ENCODE results near the gene BRD4. TPM values are rescaled to one million over a fixed set of nuclear protein-coding genes. Genes with fewer than 3 reads are reported as not detected.

BRD4 gene
- total RNA-seq, 2 donors from 2014 or later: 45.6 to 76.0 TPM

GRCh38 chr19:15191982-15192381, 140.4 kb downstream of the BRD4 start:
- Histone ChIP-seq H3K27ac (no peak overlapping the region), H3K4me1 (replicated peaks) (no peaks in the 10 kb centered on the region), H3K9me3 (no peaks in the 10 kb centered on the region), H3K4me3 (no peak overlapping the region), H3K36me3 (no peaks in the 10 kb centered on the region), H3K27me3 (replicated peaks; ENCODE audit: insufficient read depth) (no peaks in the 10 kb centered on the region)
- no peak for DNase-seq (ENCODE audit: low spot score)
- intact Hi-C loops (cut with DNase I): no loop called here
- 96% methylated on average over 18 of the region's 18 CpGs for WGBS
- TF ChIP-seq CTCF (IDR thresholded peaks at IDR 0.05): no peak
- no peak for TF ChIP-seq POLR2AphosphoS5 (IDR thresholded peaks at IDR 0.05)
- TF ChIP-seq POLR2A (IDR thresholded peaks at IDR 0.05): no peak

- Histone ChIP-seq H3K27me3 (replicated peaks; ENCODE audit: insufficient read depth) (no peaks in the 10 kb centered on the region), H3K4me3 (no peak overlapping the region), H3K4me1 (replicated peaks) (no peaks in the 10 kb centered on the region), H3K9me3 (no peaks in the 10 kb centered on the region), H3K36me3 (no peaks in the 10 kb centered on the region), H3K27ac (no peak overlapping the region)
- no peak for TF ChIP-seq CTCF (IDR thresholded peaks at IDR 0.05)
- TF ChIP-seq POLR2AphosphoS5 (IDR thresholded peaks at IDR 0.05): no peak
- no peak for TF ChIP-seq POLR2A (IDR thresholded peaks at IDR 0.05)
- WGBS: 91% methylated on average over 18 of the region's 18 CpGs
- intact Hi-C loops (cut with DNase I): no loop called here
- DNase-seq (ENCODE audit: low spot score): no peak
Measured at GRCh38 chr19:15191514-15191913, 140.8 kb downstream of the BRD4 start.

GRCh38 chr19:15188851-15189250, 143.5 kb downstream of the BRD4 start:
- H3K4me1 ChIP-seq (replicated peaks): no peaks in the 10 kb centered on the region
- H3K27ac ChIP-seq: no peak overlapping the region
- no peak for DNase-seq (ENCODE audit: low spot score)
- 93% methylated on average over 24 of the region's 24 CpGs for WGBS
- no peaks in the 10 kb centered on the region for H3K9me3 ChIP-seq
- TF ChIP-seq CTCF (IDR thresholded peaks at IDR 0.05) (no peak), POLR2A (IDR thresholded peaks at IDR 0.05) (no peak), POLR2AphosphoS5 (IDR thresholded peaks at IDR 0.05) (no peak)
- no peaks in the 10 kb centered on the region for H3K27me3 ChIP-seq (replicated peaks; ENCODE audit: insufficient read depth)
- intact Hi-C loops (cut with DNase I): no loop called here
- H3K36me3 ChIP-seq: no peaks in the 10 kb centered on the region
- H3K4me3 ChIP-seq: no peak overlapping the region

- H3K36me3 ChIP-seq: no peaks in the 10 kb centered on the region
- DNase-seq (ENCODE audit: low spot score): no peak
- no peaks in the 10 kb centered on the region for H3K9me3 ChIP-seq
- TF ChIP-seq POLR2A (IDR thresholded peaks at IDR 0.05) (no peak), POLR2AphosphoS5 (IDR thresholded peaks at IDR 0.05) (no peak), CTCF (IDR thresholded peaks at IDR 0.05) (no peak)
- H3K27me3 ChIP-seq (replicated peaks; ENCODE audit: insufficient read depth): no peaks in the 10 kb centered on the region
- no peak overlapping the region for H3K4me3 ChIP-seq
- H3K27ac ChIP-seq: no peak overlapping the region
- intact Hi-C loops (cut with DNase I): no loop called here
- H3K4me1 ChIP-seq (replicated peaks): no peaks in the 10 kb centered on the region
- 94% methylated on average over 26 of the region's 38 CpGs for WGBS
Measured at GRCh38 chr19:15187026-15188007, 145.0 kb downstream of the BRD4 start.

Small RNAs within 50 kb of the gene (small RNA-seq; reads per million reads assigned to genes)
- 0 reads per million in 2 donors for gene AC005776.1

Other genes with a start within 250 kb of the BRD4 start
- gene SYDE1, start 225.1 kb downstream of the BRD4 start, total RNA-seq: 10 to 100 TPM; 12.2 to 30.4 TPM
- gene NOTCH3, start 131.5 kb downstream of the BRD4 start, total RNA-seq: 10 to 100 TPM; 31.8 to 48.0 TPM
- 1 to 10 TPM; 1.4 to 1.6 TPM for gene EPHX3, start 100.1 kb downstream of the BRD4 start, total RNA-seq
- gene AKAP8, start 47.2 kb upstream of the BRD4 start, total RNA-seq: 10 to 100 TPM; 30.3 to 34.2 TPM
- 100 to 1,000 TPM; 107 to 269 TPM for gene AKAP8L, start 86.4 kb upstream of the BRD4 start, total RNA-seq
- 10 to 100 TPM; 55.9 to 93.3 TPM for gene WIZ, start 117.4 kb upstream of the BRD4 start, total RNA-seq
- 1 to 10 TPM; 2.8 to 4.3 TPM for gene RASAL3, start 132.0 kb upstream of the BRD4 start, total RNA-seq
- gene PGLYRP2, start 147.0 kb upstream of the BRD4 start, total RNA-seq: 10 to 100 TPM in 1 of 2 donors, 1 to 10 TPM in 1; 9.2 to 31.9 TPM
- gene CYP4F22, start 176.0 kb upstream of the BRD4 start, total RNA-seq: 10 to 100 TPM; 28.9 to 48.1 TPM

Data from prostate gland (tissue), 2 donors.